Suprapubic skin (tissue), 3 donors: Measurements from ENCODE around the gene MYPOP.

Experiments used
- EP300 ChIP-seq: sonication (generic); formaldehyde crosslinking; IDR thresholded peaks from one replicate; pipeline ENCODE4 v1.6.1; 2017; ENCODE audit warnings: antibody characterized with exemption
- POLR2A ChIP-seq, 2 donors: fragments of 450-650 bp; IDR thresholded peaks; one replicate each; pipeline ENCODE4 v1.6.1; 2017; ENCODE audit warnings: antibody characterized with exemption in 2 of 2, mild to moderate bottlenecking in 2 of 2, moderate library complexity in 2 of 2
- TF ChIP-seq, protein P1 (sequence below), 2 donors: fragments of 200-600 bp in 1 of 2; fragments of 450-650 bp in 1 of 2; sonication (generic) in 1 of 2; IDR thresholded peaks; one replicate each; pipeline ENCODE4 v1.5.1; 2016 to 2019; ENCODE audit warnings: antibody characterized with exemption in 2 of 2, mild to moderate bottlenecking in 1 of 2, moderate library complexity in 1 of 2

DNA sequence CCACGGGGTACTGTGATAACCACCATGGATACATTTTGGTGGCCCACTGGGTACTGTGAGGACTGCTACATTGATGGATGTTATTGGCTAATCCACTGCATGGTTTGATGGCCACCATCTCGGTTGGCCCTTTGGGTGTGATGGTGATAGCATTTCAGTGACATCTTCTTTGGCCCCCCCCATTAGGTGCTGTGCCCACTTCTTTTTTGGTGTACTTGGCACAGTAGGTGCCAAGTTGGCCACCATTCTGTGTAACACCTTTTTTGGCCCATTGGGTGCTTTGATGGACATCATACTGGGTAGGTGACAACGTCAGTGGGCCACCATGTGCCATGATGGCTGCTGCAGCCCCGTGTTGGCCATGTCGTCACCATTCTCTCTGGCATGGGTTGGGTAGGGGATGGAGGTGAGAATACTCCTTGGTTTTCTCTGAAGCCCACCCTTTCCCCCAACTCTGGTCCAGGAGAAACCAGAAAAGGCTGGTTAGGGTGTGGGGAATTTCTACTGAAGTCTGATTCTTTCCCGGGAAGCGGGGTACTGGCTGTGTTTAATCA, 29.1 kb downstream of the MYPOP start:
- TF ChIP-seq, protein P1, sequence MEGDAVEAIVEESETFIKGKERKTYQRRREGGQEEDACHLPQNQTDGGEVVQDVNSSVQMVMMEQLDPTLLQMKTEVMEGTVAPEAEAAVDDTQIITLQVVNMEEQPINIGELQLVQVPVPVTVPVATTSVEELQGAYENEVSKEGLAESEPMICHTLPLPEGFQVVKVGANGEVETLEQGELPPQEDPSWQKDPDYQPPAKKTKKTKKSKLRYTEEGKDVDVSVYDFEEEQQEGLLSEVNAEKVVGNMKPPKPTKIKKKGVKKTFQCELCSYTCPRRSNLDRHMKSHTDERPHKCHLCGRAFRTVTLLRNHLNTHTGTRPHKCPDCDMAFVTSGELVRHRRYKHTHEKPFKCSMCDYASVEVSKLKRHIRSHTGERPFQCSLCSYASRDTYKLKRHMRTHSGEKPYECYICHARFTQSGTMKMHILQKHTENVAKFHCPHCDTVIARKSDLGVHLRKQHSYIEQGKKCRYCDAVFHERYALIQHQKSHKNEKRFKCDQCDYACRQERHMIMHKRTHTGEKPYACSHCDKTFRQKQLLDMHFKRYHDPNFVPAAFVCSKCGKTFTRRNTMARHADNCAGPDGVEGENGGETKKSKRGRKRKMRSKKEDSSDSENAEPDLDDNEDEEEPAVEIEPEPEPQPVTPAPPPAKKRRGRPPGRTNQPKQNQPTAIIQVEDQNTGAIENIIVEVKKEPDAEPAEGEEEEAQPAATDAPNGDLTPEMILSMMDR (IDR thresholded peaks at IDR 0.05) = no peak
- no peak for TF ChIP-seq EP300
- no peak for TF ChIP-seq POLR2A (IDR thresholded peaks at IDR 0.05)
